Neural progenitor cell (in vitro differentiated cells): ENCODE measurements around the gene HECTD4.

Source experiments
- CTCF ChIP-seq: fragments of 200-600 bp; sonication (generic); IDR thresholded peaks from 2 replicates; pipeline ENCODE4 v1.5.1; 2017; ENCODE audit warnings: antibody characterized with exemption, mild to moderate bottlenecking
- EZH2 ChIP-seq: fragments of 200-600 bp; sonication (generic); IDR thresholded peaks from 2 replicates; pipeline ENCODE4 v1.6.1; 2017; ENCODE audit warnings: antibody characterized with exemption, mild to moderate bottlenecking, moderate library complexity

DNA sequence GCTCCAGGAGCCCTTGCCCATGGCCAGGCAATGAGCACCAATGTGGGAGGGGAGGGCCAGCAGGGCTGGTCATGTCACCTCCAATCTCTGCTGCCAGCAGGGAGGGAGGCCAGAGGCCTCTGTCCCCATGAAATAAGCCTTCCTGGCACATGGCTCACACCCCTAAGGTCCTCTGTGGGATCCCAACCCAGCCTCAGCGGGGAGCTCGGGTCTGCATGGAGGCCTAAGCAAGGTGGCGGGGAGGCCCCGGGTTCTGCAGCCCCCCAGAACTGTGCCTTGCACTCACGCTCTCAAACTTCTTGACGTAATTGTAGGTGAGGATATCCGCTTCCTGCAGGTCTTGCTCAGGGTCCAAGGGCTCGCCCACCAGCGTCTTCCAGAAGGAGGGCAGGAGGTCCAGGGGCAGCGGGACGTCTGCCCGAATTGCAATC, 215.2 kb downstream of the HECTD4 start:
- TF ChIP-seq CTCF = no peak
- TF ChIP-seq EZH2 = no peak
